GM19099 (cell line): ENCODE data around the gene UBE2Q2.

Source experiments
- POLR2A ChIP-seq: IDR thresholded peaks from 3 replicates; pipeline ENCODE4 v1.6.1; 2011; ENCODE audit warnings: low read depth; ENCODE audit not compliant: insufficient read length; ENCODE audit errors: extremely low read depth

Gene UBE2Q2

GRCh38 chr15:75842722-75843677 lies at the start of gene UBE2Q2:
Gene UBE2Q2 (plus strand): TSS chr15:75843447. CDS start chr15:75843667, 220 bp downstream.
- TF ChIP-seq POLR2A, result peak; percentile 56

- TF ChIP-seq POLR2A, result no peak
Observed at GRCh38 chr15:75796321-75796720, 46.9 kb upstream of the UBE2Q2 start.

- TF ChIP-seq POLR2A, result no peak
Observed at GRCh38 chr15:75799190-75799589, 44.1 kb upstream of the UBE2Q2 start.

- TF ChIP-seq POLR2A, result no peak
Observed at GRCh38 chr15:75801859-75802593, 41.2 kb upstream of the UBE2Q2 start.

GRCh38 chr15:75808563-75808962 lies 34.7 kb upstream of the UBE2Q2 start:
- TF ChIP-seq POLR2A, result no peak

GRCh38 chr15:75809986-75810750 lies 33.1 kb upstream of the UBE2Q2 start:
- no peak for TF ChIP-seq POLR2A

GRCh38 chr15:75810874-75811498 lies 32.3 kb upstream of the UBE2Q2 start:
- no peak for TF ChIP-seq POLR2A

- TF ChIP-seq POLR2A, result no peak
Observed at GRCh38 chr15:75811626-75812025, 31.6 kb upstream of the UBE2Q2 start.

GRCh38 chr15:75814794-75815193 lies 28.5 kb upstream of the UBE2Q2 start:
- no peak for TF ChIP-seq POLR2A

- no peak for TF ChIP-seq POLR2A
Observed at GRCh38 chr15:75815811-75816719, 27.2 kb upstream of the UBE2Q2 start.

GRCh38 chr15:75817138-75817935 lies 25.9 kb upstream of the UBE2Q2 start:
- TF ChIP-seq POLR2A, result no peak

GRCh38 chr15:75820206-75820605 lies 23.0 kb upstream of the UBE2Q2 start:
- no peak for TF ChIP-seq POLR2A

GRCh38 chr15:75821786-75822345 lies 21.4 kb upstream of the UBE2Q2 start:
- no peak for TF ChIP-seq POLR2A

- TF ChIP-seq POLR2A, result no peak
Observed at GRCh38 chr15:75822685-75823278, 20.5 kb upstream of the UBE2Q2 start.
